Gastrocnemius medialis (tissue), 4 donors: Measurements from ENCODE around the gene IRS2. TPM values are rescaled to one million over a fixed set of nuclear protein-coding genes. Genes with fewer than 3 reads are reported as not detected.
A peak's percentile ranks its signal among the peaks of the same experiment; 100 is the strongest.

Experiments used
- ATAC-seq, 2 donors: fragments of 150-250 bp; one replicate each; pipeline ENCODE4 v1.9.1; 2016
- DNase-seq, 2 donors: peaks; one replicate each; pipeline ENCODE4 v3.0.0-alpha.2; 2019
- H3K27ac ChIP-seq, 4 donors: fragments of 200-600 bp; sonication (generic); 1 replicate in 1 of 4; 2 replicates in 3 of 4; pipeline ENCODE4 v1.5.1; 2016 to 2018; ENCODE audit warnings: mild to moderate bottlenecking in 2 of 4, moderate library complexity in 1 of 4
- H3K27me3 ChIP-seq, 3 donors: fragments of 200-600 bp; sonication (generic) in 2 of 3; 1 replicate in 1 of 3; 2 replicates in 2 of 3; pipeline versions ENCODE4 v1.5.1 to v1.6.0; 2016 to 2019; ENCODE audit warnings: mild to moderate bottlenecking in 1 of 3, moderate library complexity in 1 of 3
- H3K36me3 ChIP-seq, 2 donors: fragments of 200-600 bp; sonication (generic) in 1 of 2; one replicate each; pipeline ENCODE4 v1.5.1; 2017 to 2018
- H3K4me1 ChIP-seq, 2 donors: fragments of 200-600 bp; sonication (generic) in 1 of 2; one replicate each; pipeline ENCODE4 v1.5.1; 2016 to 2017; ENCODE audit warnings: mild to moderate bottlenecking in 2 of 2
- H3K4me3 ChIP-seq, 4 donors: fragments of 200-600 bp; sonication (generic) in 3 of 4; 1 replicate in 1 of 4; 2 replicates in 3 of 4; pipeline ENCODE4 v1.5.1; 2016 to 2019; ENCODE audit warnings: mild to moderate bottlenecking in 2 of 4
- H3K9me3 ChIP-seq, 3 donors: fragments of 200-600 bp; sonication (generic) in 2 of 3; 1 replicate in 1 of 3; 2 replicates in 2 of 3; pipeline ENCODE4 v1.5.1; 2016 to 2019
- CTCF ChIP-seq, 5 experiments: fragments of 450-650 bp in 3 of 5; fragments of 200-600 bp in 2 of 5; sonication (generic) in 2 of 5; IDR thresholded peaks in 4 of 5; conservative IDR thresholded peaks in 1 of 5; 1 replicate in 4 of 5; 2 replicates in 1 of 5; pipeline ENCODE4 v1.5.1; 2016 to 2019; ENCODE audit warnings: antibody characterized with exemption in 5 of 5, mild to moderate bottlenecking in 3 of 5, moderate library complexity in 3 of 5
- POLR2A ChIP-seq, 2 donors: fragments of 450-650 bp; IDR thresholded peaks; one replicate each; pipeline ENCODE4 v1.6.1; 2017; ENCODE audit warnings: antibody characterized with exemption in 2 of 2, mild to moderate bottlenecking in 2 of 2, moderate library complexity in 2 of 2
- in situ Hi-C, 4 donors: fragments of 200-750 bp; cut with MboI; loops; one replicate each; pipeline versions ENCODE4 v1.15.0 to v1.8.0; 2017; ENCODE audit warnings: low sequenced_read_pairs in 4 of 4
- intact Hi-C: fragments of 100-400 bp; cut with DNase I; formaldehyde crosslinking; loops from one replicate; pipeline ENCODE4 v1.15.1; 2023; ENCODE audit warnings: low total_unique reads
- total RNA-seq, 4 donors: library from RNA; depleted of rRNA; stranded (reverse); fragments of >200 nt; gene quantifications; one replicate each; pipeline versions ENCODE4 v1.1.0 to v1.2.3, GENCODE V29; 2016

The IRS2 gene
- total RNA-seq, 4 donors from 2014 or later: 23.8 to 65.6 (median 28.7) TPM

DNA sequence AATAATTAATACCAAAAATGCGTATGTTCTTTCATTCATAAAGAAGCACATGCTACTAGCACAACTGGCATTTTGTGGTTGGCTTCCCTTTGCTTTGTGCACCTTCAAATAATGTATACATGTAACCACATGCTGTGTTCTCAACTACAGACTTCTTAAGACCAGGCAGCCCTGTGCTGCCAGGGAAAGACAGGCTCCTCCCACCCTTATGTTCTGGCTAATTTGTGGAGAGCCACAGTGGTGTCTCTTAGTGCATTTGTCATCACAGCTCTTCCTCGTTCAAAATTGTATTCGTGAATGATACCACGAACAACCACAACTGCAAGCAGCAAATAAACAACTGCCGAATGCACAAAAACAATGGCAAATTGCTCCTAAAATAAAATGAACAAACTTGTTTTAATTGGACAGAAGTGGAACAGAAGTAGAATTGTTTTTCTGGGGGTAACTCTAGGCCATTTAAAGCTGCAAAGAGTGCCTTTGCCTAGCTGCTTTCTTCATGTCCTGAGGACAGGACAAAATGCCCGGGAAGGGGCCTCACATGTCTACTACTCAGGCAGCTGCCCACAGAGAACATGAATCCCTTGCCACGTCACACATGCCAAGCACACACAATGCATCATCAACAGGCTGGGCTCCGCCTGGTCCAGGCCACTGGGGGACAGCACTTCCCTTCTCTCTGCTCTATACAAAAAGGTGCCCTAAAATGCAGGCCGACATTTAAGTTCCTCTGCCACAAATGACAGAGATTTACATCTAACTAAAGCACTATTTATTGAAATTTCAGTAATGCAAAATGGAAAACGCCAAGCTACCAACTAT is 21.7 kb downstream of the IRS2 start:
- Histone ChIP-seq H3K27ac (peak overlapping the region; percentile 32 to 46 (median 38)), H3K27me3 (no peaks in the 10 kb centered on the region)

DNA sequence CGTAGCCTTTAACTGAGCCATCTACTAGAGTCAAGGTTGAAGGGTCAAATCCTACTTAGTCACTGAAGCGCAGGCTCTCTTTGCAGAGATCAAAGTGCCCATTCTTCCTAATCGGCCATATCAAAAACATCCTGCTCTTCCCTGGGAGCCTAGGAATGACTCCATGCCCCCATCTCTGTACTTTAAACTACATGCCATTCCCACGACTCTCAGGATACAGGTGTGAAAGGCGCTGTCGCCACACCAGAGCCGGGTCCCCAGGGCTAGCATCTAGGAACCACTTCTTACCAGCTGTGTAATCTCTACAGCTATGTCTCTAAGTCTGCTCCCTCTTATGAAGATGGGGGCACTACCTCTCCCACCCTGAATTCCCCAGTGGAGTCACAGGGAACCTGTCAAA is 22.3 kb downstream of the IRS2 start:
- H3K27me3 ChIP-seq: no peaks in the 10 kb centered on the region
- ATAC-seq (no peak), DNase-seq (no peak)
- H3K27ac ChIP-seq: peak overlapping the region; percentile 5 to 38 (median 30)
- TF ChIP-seq CTCF (IDR thresholded peaks at IDR 0.05 in 4 of 5, conservative IDR thresholded peaks at IDR 0.05 in 1 of 5) (no peak), POLR2A (IDR thresholded peaks at IDR 0.05) (no peak)
- H3K9me3 ChIP-seq: no peaks in the 10 kb centered on the region
- in situ Hi-C loops: no loop called here
- H3K36me3 ChIP-seq: no peaks in the 10 kb centered on the region
- no peak overlapping the region for H3K4me3 ChIP-seq
- intact Hi-C loops: no loop called here
- H3K4me1 ChIP-seq: peaks cover 39 to 40% of the 10 kb centered on the region in 2 donors

More for the DNA sequence above, 21.7 kb downstream of the IRS2 start:
- no peaks in the 10 kb centered on the region for H3K36me3 ChIP-seq
- ATAC-seq (peak; percentile 77 to 85), DNase-seq (peak; percentile 38 to 71)
- in situ Hi-C loops: no loop called here
- H3K4me3 ChIP-seq: no peak overlapping the region
- TF ChIP-seq POLR2A (IDR thresholded peaks at IDR 0.05) (no peak), CTCF (IDR thresholded peaks at IDR 0.05 in 4 of 5, conservative IDR thresholded peaks at IDR 0.05 in 1 of 5) (peak in 3 of 5 experiments; percentile 8 to 22 (median 13))
- H3K9me3 ChIP-seq: no peaks in the 10 kb centered on the region
- intact Hi-C loops: no loop called here
- H3K4me1 ChIP-seq: peaks cover 40 to 44% of the 10 kb centered on the region in 2 donors

GRCh38 chr13:109762791-109763190 is 23.6 kb downstream of the IRS2 start:
- ATAC-seq (no peak), DNase-seq (no peak)
- peaks cover 38 to 43% of the 10 kb centered on the region in 2 donors for H3K4me1 ChIP-seq
- TF ChIP-seq CTCF (IDR thresholded peaks at IDR 0.05 in 4 of 5, conservative IDR thresholded peaks at IDR 0.05 in 1 of 5) (no peak), POLR2A (IDR thresholded peaks at IDR 0.05) (no peak)
- no peaks in the 10 kb centered on the region for H3K36me3 ChIP-seq
- no peaks in the 10 kb centered on the region for H3K27me3 ChIP-seq
- intact Hi-C loops (no loop called here), in situ Hi-C loops (no loop called here)
- H3K4me3 ChIP-seq: no peak overlapping the region
- peak overlapping the region in 3 of 4 donors; percentile 1 to 27 (median 20) for H3K27ac ChIP-seq
- no peaks in the 10 kb centered on the region for H3K9me3 ChIP-seq

GRCh38 chr13:109761695-109762094 is 24.7 kb downstream of the IRS2 start:
- ATAC-seq: no peak
- no peak for TF ChIP-seq POLR2A (IDR thresholded peaks at IDR 0.05)
- no peaks in the 10 kb centered on the region for H3K36me3 ChIP-seq
- in situ Hi-C loops: no loop called here
- H3K4me3 ChIP-seq: no peak overlapping the region
- peaks cover 37 to 44% of the 10 kb centered on the region in 2 donors for H3K4me1 ChIP-seq
- no peaks in the 10 kb centered on the region for H3K9me3 ChIP-seq
- H3K27ac ChIP-seq: peak overlapping the region in 2 of 4 donors; percentile 48 to 68
- intact Hi-C loops: no loop called here
- DNase-seq: no peak
- no peaks in the 10 kb centered on the region for H3K27me3 ChIP-seq

GRCh38 chr13:109760951-109761350 is 25.4 kb downstream of the IRS2 start:
- ATAC-seq (no peak), DNase-seq (no peak)
- no peaks in the 10 kb centered on the region for H3K27me3 ChIP-seq
- peaks cover 0 to under 1% of the 10 kb centered on the region in 2 donors for H3K36me3 ChIP-seq
- TF ChIP-seq CTCF (IDR thresholded peaks at IDR 0.05 in 4 of 5, conservative IDR thresholded peaks at IDR 0.05 in 1 of 5) (no peak), POLR2A (IDR thresholded peaks at IDR 0.05) (no peak)
- peak overlapping the region; percentile 39 to 68 (median 50) for H3K27ac ChIP-seq
- peaks cover 43 to 51% of the 10 kb centered on the region in 2 donors for H3K4me1 ChIP-seq
- no peaks in the 10 kb centered on the region for H3K9me3 ChIP-seq
- intact Hi-C loops: no loop called here
- no peak overlapping the region for H3K4me3 ChIP-seq
- in situ Hi-C loops: no loop called here
